HEK293 (cell line): Measurements from ENCODE around the gene LRBA.

Experiments
- CTCF ChIA-PET: fragments of 350-600 bp; formaldehyde crosslinking; extraction: SDS; loops from one replicate; lab custom pipeline; 2021; ENCODE audit warnings: antibody characterized with exemption; lab: Yijun Ruan, JAX
- POLR2A ChIA-PET: fragments of 300-600 bp; formaldehyde crosslinking; extraction: SDS; loops from one replicate; lab custom pipeline; 2020; ENCODE audit warnings: antibody characterized with exemption, inconsistent platforms; lab: Yijun Ruan, JAX
- H3K27ac ChIP-seq: fragments of 200-500 bp; sonication (Bioruptor generic); 2 replicates; pipeline ENCODE4 v1.5.1; 2014; ENCODE audit warnings: low read depth, low read length, control low read depth, inconsistent platforms; ENCODE audit errors: extremely low read depth
- H3K36me3 ChIP-seq, 2 experiments: fragments of 200-500 bp in 1 of 2; sonication (Bioruptor generic) in 1 of 2; 1 replicate in 1 of 2; 2 replicates in 1 of 2; pipeline ENCODE4 v1.5.1; 2014 to 2017; ENCODE audit warnings: inconsistent platforms in 2 of 2, low read length in 2 of 2; ENCODE audit not compliant: control insufficient read depth in 2 of 2, insufficient read depth in 1 of 2
- H3K4me1 ChIP-seq: fragments of 200-500 bp; sonication (Bioruptor generic); 2 replicates; pipeline ENCODE4 v1.5.1; 2014; ENCODE audit warnings: mild to moderate bottlenecking, low read length, inconsistent platforms; ENCODE audit not compliant: control insufficient read depth, insufficient read depth
- H3K4me3 ChIP-seq: 2 replicates; pipeline ENCODE4 v1.5.1; 2011; ENCODE audit warnings: low read depth, mild to moderate bottlenecking, control low read depth, low read length, moderate library complexity
- H3K9me3 ChIP-seq: fragments of 200-500 bp; sonication (Bioruptor generic); 2 replicates; pipeline ENCODE4 v1.5.1; 2014; ENCODE audit warnings: low read depth, low read length, inconsistent platforms; ENCODE audit not compliant: control insufficient read depth, insufficient read depth
- GFI1B ChIP-seq: fragments of 450-650 bp; formaldehyde crosslinking; IDR thresholded peaks from 2 replicates; pipeline ENCODE4 v1.5.1; 2016; ENCODE audit warnings: missing biosample characterization, missing genetic modification characterization
- HOXD13 ChIP-seq: sonication (generic); formaldehyde crosslinking; IDR thresholded peaks from 2 replicates; pipeline ENCODE4 v1.8.0; 2022; ENCODE audit warnings: missing genetic modification reagents, borderline replicate concordance
- KLF7 ChIP-seq: fragments of 450-650 bp; formaldehyde crosslinking; IDR thresholded peaks from 2 replicates; pipeline ENCODE4 v1.5.1; 2016; ENCODE audit warnings: missing biosample characterization, missing genetic modification characterization, borderline replicate concordance
- REPIN1 ChIP-seq: fragments of 450-650 bp; formaldehyde crosslinking; IDR thresholded peaks from 2 replicates; pipeline ENCODE4 v1.5.1; 2017; ENCODE audit warnings: missing biosample characterization, missing genetic modification characterization, low read depth
- ZBTB1 ChIP-seq: fragments of 450-650 bp; formaldehyde crosslinking; IDR thresholded peaks from 2 replicates; pipeline ENCODE4 v1.5.1; 2016; ENCODE audit warnings: missing biosample characterization, missing genetic modification characterization
- ZFP3 ChIP-seq: fragments of 450-650 bp; formaldehyde crosslinking; IDR thresholded peaks from 2 replicates; pipeline ENCODE4 v1.5.1; 2016; ENCODE audit warnings: low read depth, missing biosample characterization, missing genetic modification characterization
- ZFP41 ChIP-seq: fragments of 450-650 bp; formaldehyde crosslinking; IDR thresholded peaks from 2 replicates; pipeline ENCODE4 v1.5.1; 2016; ENCODE audit warnings: missing biosample characterization, missing genetic modification characterization, borderline replicate concordance
- ZNF133 ChIP-seq: fragments of 450-650 bp; formaldehyde crosslinking; IDR thresholded peaks from 2 replicates; pipeline ENCODE4 v1.5.1; 2016; ENCODE audit warnings: missing biosample characterization, missing genetic modification characterization
- ZNF184 ChIP-seq: fragments of 450-650 bp; IDR thresholded peaks from 2 replicates; pipeline ENCODE4 v1.5.1; 2018; ENCODE audit warnings: missing biosample characterization, mild to moderate bottlenecking, missing genetic modification characterization
- ZNF2 ChIP-seq: fragments of 450-650 bp; formaldehyde crosslinking; IDR thresholded peaks from 2 replicates; pipeline ENCODE4 v1.5.1; 2016; ENCODE audit warnings: missing biosample characterization, missing genetic modification characterization
- ZNF211 ChIP-seq: fragments of 450-650 bp; formaldehyde crosslinking; IDR thresholded peaks from 2 replicates; pipeline ENCODE4 v1.5.1; 2016; ENCODE audit warnings: low read depth, missing biosample characterization, missing genetic modification characterization
- ZNF239 ChIP-seq: fragments of 450-650 bp; formaldehyde crosslinking; IDR thresholded peaks from 2 replicates; pipeline ENCODE4 v1.5.1; 2016; ENCODE audit warnings: missing biosample characterization, missing genetic modification characterization
- ZNF266 ChIP-seq: fragments of 450-650 bp; formaldehyde crosslinking; IDR thresholded peaks from 2 replicates; pipeline ENCODE4 v1.5.1; 2016; ENCODE audit warnings: missing biosample characterization, missing genetic modification characterization, low read depth
- ZNF530 ChIP-seq: fragments of 450-650 bp; formaldehyde crosslinking; IDR thresholded peaks from 2 replicates; pipeline ENCODE4 v1.5.1; 2016; ENCODE audit warnings: low read depth, missing biosample characterization, missing genetic modification characterization
- ZNF548 ChIP-seq: fragments of 450-650 bp; formaldehyde crosslinking; IDR thresholded peaks from 2 replicates; pipeline ENCODE4 v1.5.1; 2016; ENCODE audit warnings: missing biosample characterization, missing genetic modification characterization
- ZNF585B ChIP-seq: fragments of 450-650 bp; formaldehyde crosslinking; IDR thresholded peaks from 2 replicates; pipeline ENCODE4 v1.5.1; 2016; ENCODE audit warnings: missing biosample characterization, missing genetic modification characterization
- ZNF654 ChIP-seq: fragments of 450-650 bp; formaldehyde crosslinking; IDR thresholded peaks from 2 replicates; pipeline ENCODE4 v1.5.1; 2016; ENCODE audit warnings: low read depth, missing biosample characterization, missing genetic modification characterization
- ZNF664 ChIP-seq: fragments of 450-650 bp; formaldehyde crosslinking; IDR thresholded peaks from 2 replicates; pipeline ENCODE4 v1.5.1; 2016; ENCODE audit warnings: missing biosample characterization, missing genetic modification characterization
- ZNF768 ChIP-seq: fragments of 450-650 bp; formaldehyde crosslinking; IDR thresholded peaks from 2 replicates; pipeline ENCODE4 v1.5.1; 2018; ENCODE audit warnings: missing biosample characterization, mild to moderate bottlenecking, missing genetic modification characterization
- TF ChIP-seq, protein P1 (sequence below): fragments of 450-650 bp; formaldehyde crosslinking; IDR thresholded peaks from 2 replicates; pipeline ENCODE4 v1.5.1; 2017; ENCODE audit warnings: missing biosample characterization, missing genetic modification characterization
- TF ChIP-seq, protein P2 (sequence below): fragments of 450-650 bp; formaldehyde crosslinking; IDR thresholded peaks from 2 replicates; pipeline ENCODE4 v1.5.1; 2016; ENCODE audit warnings: missing biosample characterization, missing genetic modification characterization
- TF ChIP-seq, protein P3 (sequence below): fragments of 450-650 bp; formaldehyde crosslinking; IDR thresholded peaks from 2 replicates; pipeline ENCODE4 v1.5.1; 2016; ENCODE audit warnings: missing biosample characterization, missing genetic modification characterization
- TF ChIP-seq, protein P4 (sequence below): fragments of 450-650 bp; formaldehyde crosslinking; IDR thresholded peaks from 2 replicates; pipeline ENCODE4 v1.5.1; 2016; ENCODE audit warnings: missing biosample characterization, missing genetic modification characterization
- TF ChIP-seq, protein P5 (sequence below): fragments of 450-650 bp; formaldehyde crosslinking; IDR thresholded peaks from 2 replicates; pipeline ENCODE4 v1.5.1; 2016; ENCODE audit warnings: missing biosample characterization, missing genetic modification characterization

Gene LRBA

DNA sequence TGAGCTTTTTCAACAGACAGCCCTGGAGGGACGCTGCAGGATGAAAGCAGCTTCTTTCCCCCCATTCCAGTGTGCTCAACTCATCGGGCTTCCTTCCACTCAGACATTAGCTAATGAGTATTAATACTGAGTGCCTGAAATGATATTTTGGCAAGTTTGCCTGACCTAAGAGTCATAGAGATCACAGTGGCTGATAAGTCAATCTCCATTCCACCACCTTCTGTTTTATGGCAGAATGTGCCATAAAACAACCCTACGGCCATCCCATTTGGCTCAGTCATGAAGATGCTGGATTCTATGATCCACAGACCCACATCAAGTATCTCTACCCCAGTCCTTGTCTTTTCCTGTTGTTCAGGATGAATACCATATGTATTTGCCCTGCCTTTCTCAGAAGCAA, 481.4 kb downstream of the LRBA start:
- TF ChIP-seq ZNF664 (tag by site-specific recombination) (no peak), ZNF211 (no peak)
- TF ChIP-seq, protein P1, sequence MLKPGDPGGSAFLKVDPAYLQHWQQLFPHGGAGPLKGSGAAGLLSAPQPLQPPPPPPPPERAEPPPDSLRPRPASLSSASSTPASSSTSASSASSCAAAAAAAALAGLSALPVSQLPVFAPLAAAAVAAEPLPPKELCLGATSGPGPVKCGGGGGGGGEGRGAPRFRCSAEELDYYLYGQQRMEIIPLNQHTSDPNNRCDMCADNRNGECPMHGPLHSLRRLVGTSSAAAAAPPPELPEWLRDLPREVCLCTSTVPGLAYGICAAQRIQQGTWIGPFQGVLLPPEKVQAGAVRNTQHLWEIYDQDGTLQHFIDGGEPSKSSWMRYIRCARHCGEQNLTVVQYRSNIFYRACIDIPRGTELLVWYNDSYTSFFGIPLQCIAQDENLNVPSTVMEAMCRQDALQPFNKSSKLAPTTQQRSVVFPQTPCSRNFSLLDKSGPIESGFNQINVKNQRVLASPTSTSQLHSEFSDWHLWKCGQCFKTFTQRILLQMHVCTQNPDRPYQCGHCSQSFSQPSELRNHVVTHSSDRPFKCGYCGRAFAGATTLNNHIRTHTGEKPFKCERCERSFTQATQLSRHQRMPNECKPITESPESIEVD (tag by site-specific recombination) = no peak
- TF ChIP-seq, protein P2, sequence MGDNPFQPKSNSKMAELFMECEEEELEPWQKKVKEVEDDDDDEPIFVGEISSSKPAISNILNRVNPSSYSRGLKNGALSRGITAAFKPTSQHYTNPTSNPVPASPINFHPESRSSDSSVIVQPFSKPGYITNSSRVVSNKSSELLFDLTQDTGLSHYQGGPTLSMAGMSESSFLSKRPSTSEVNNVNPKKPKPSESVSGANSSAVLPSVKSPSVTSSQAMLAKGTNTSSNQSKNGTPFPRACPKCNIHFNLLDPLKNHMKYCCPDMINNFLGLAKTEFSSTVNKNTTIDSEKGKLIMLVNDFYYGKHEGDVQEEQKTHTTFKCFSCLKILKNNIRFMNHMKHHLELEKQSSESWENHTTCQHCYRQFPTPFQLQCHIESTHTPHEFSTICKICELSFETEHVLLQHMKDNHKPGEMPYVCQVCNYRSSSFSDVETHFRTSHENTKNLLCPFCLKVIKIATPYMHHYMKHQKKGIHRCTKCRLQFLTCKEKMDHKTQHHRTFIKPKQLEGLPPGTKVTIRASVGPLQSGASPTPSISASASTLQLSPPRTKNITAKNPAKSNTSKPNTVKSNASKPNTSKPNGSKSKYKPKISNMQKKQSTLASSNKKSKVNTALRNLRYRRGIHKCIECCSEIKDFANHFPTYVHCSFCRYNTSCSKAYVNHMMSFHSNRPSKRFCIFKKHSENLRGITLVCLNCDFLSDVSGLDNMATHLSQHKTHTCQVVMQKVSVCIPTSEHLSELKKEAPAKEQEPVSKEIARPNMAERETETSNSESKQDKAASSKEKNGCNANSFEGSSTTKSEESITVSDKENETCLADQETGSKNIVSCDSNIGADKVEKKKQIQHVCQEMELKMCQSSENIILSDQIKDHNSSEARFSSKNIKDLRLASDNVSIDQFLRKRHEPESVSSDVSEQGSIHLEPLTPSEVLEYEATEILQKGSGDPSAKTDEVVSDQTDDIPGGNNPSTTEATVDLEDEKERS (tag by site-specific recombination) = no peak
- TF ChIP-seq, protein P3, sequence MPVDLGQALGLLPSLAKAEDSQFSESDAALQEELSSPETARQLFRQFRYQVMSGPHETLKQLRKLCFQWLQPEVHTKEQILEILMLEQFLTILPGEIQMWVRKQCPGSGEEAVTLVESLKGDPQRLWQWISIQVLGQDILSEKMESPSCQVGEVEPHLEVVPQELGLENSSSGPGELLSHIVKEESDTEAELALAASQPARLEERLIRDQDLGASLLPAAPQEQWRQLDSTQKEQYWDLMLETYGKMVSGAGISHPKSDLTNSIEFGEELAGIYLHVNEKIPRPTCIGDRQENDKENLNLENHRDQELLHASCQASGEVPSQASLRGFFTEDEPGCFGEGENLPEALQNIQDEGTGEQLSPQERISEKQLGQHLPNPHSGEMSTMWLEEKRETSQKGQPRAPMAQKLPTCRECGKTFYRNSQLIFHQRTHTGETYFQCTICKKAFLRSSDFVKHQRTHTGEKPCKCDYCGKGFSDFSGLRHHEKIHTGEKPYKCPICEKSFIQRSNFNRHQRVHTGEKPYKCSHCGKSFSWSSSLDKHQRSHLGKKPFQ (tag by site-specific recombination) = no peak
- TF ChIP-seq, protein P4, sequence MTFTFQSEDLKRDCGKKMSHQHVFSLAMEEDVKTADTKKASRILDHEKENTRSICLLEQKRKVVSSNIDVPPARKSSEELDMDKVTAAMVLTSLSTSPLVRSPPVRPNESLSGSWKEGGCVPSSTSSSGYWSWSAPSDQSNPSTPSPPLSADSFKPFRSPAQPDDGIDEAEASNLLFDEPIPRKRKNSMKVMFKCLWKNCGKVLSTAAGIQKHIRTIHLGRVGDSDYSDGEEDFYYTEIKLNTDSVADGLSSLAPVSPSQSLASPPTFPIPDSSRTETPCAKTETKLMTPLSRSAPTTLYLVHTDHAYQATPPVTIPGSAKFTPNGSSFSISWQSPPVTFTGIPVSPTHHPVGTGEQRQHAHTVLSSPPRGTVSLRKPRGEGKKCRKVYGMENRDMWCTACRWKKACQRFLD (tag by site-specific recombination) = no peak
- Histone ChIP-seq H3K4me1 (no peaks in the 10 kb centered on the region), H3K27ac (no peak overlapping the region), H3K4me3 (no peak overlapping the region), H3K9me3 (no peaks in the 10 kb centered on the region), H3K36me3 (no peaks in the 10 kb centered on the region)
- ChIA-PET CTCF (no interaction called here), POLR2A (no interaction called here)

DNA sequence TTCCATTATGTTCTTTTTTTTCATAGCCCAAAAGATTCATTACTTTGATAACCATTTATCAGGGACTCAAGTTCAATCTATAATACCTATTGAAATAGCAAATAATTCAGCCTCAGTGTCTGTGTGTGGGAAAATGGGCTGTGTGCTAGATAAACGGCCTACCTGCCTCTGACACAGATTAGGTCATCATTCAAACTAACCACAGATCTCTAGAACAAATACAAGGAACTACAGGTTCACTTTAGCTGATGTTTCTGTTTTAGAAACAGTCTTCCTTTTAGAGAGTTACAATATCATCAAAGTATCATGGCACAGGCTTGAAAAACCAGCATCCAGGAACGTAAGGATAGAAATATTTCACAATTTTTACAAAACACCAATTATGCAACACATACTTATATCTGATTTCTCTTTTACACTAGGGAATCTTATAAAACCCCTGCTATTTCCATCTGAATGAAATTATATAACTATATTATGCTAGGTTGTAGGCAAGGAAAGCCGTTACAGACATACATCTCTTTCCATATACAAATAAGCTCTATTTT, 489.7 kb downstream of the LRBA start:
- Histone ChIP-seq H3K4me1 (no peaks in the 10 kb centered on the region), H3K36me3 (no peaks in the 10 kb centered on the region), H3K9me3 (no peaks in the 10 kb centered on the region), H3K27ac (no peak overlapping the region), H3K4me3 (no peak overlapping the region)
- CTCF ChIA-PET = no interaction called here
- TF ChIP-seq ZNF548 (no peak), ZFP41 (no peak), KLF7 (no peak), ZFP3 (tag by site-specific recombination) (no peak), ZNF2 (tag by site-specific recombination) (no peak), ZNF768 (tag by site-specific recombination) (no peak), ZNF133 (tag by site-specific recombination) (no peak)
- TF ChIP-seq, all 188 proteins: peak for 0
- POLR2A ChIA-PET = no interaction called here

DNA sequence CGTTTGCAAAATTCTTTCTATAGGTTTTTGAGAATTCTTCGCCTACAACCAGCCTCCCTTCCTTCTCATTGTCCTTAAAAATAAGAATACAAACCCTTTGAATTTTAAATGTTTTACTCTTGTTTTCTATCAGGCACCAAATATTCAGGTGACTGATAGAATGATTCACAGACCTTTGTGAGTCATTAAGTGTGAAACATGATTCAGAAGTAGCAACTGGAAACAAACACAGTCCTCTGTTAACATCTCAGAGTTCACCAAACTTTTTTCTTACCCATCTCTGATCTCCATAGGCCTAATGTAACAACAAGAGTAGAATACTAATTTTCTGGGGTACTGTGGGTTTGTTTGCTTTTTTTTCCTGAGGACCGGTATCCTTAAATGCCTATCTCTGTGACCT, 496.5 kb downstream of the LRBA start:
- H3K27ac ChIP-seq = no peak overlapping the region
- TF ChIP-seq ZNF585B (no peak), REPIN1 (tag by site-specific recombination) (no peak), ZNF530 (tag by site-specific recombination) (no peak), HOXD13 (CRISPR knock-in tag) (no peak), GFI1B (no peak), ZNF266 (no peak), ZNF184 (tag by site-specific recombination) (no peak), ZBTB1 (tag by site-specific recombination) (no peak), ZNF654 (no peak), ZNF239 (tag by site-specific recombination) (no peak)
- TF ChIP-seq, protein P5, sequence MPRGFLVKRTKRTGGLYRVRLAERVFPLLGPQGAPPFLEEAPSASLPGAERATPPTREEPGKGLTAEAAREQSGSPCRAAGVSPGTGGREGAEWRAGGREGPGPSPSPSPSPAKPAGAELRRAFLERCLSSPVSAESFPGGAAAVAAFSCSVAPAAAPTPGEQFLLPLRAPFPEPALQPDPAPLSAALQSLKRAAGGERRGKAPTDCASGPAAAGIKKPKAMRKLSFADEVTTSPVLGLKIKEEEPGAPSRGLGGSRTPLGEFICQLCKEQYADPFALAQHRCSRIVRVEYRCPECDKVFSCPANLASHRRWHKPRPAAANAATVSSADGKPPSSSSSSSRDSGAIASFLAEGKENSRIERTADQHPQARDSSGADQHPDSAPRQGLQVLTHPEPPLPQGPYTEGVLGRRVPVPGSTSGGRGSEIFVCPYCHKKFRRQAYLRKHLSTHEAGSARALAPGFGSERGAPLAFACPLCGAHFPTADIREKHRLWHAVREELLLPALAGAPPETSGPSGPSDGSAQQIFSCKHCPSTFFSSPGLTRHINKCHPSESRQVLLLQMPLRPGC (tag by site-specific recombination) = no peak

More for the DNA sequence above, 496.5 kb downstream of the LRBA start:
- no peaks in the 10 kb centered on the region for H3K36me3 ChIP-seq
- POLR2A ChIA-PET = no interaction called here
- H3K9me3 ChIP-seq = no peaks in the 10 kb centered on the region
- CTCF ChIA-PET = no interaction called here
- 0 out of 2 replicates have a peak, but pooled peaks cover 2% of the 10 kb centered on the region for H3K4me1 ChIP-seq
- no peak overlapping the region for H3K4me3 ChIP-seq
